Measurements from ENCODE around the gene C2CD4A. TPM values are rescaled to one million over a fixed set of nuclear protein-coding genes. Genes with fewer than 3 reads are reported as not detected.

The C2CD4A gene
- total and polyA plus RNA-seq, 2 donors (not counting 3 experiments of a cell fraction or from before 2014, with no cell fraction given): 0.33 to 0.46 TPM

DNA sequence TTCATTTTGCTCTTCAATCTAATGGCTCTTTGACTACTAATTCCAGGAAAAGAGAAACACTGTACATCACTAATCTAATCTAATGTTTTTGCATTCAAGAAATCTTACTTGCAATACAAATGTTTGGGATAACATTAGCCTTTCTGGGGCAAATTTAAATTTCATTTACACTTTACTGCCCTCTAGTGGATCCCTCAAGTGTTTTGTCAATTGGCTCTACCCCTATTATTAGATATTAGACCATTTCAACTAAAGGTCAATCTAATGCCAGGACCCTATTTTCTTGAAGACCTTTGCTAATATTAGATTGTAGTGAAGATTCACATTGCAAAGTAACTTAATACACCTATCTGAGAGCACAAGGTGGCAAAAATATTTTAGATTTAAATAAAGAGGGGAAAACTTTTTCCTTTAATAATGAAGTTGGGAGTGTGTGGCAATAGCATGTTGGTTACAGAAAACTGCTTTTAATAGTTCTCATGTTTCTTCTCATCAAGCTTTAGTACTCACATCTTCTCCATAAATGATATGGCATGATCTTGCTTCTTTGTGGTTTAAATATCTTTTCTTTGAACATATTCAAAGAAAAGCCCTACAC lies 5.0 kb downstream of the C2CD4A start:
- peak; percentile 74 for FAIRE-seq
- no peaks in the 10 kb centered on the region for H3K9me3 ChIP-seq (replicated peaks; ENCODE audit: control insufficient read depth, insufficient read depth, low read length)
- no peaks in the 10 kb centered on the region for H3K79me2 ChIP-seq (ENCODE audit: control insufficient read depth, insufficient read depth, low read length)
- no peak overlapping the region for H3K4me2 ChIP-seq (ENCODE audit: insufficient read depth, low read length)
- H2AFZ ChIP-seq (ENCODE audit: low read depth, low read length): no peak overlapping the region
- POLR2A ChIA-PET: no interaction called here
- H3K27me3 ChIP-seq (ENCODE audit: control insufficient read depth in 2 of 2, insufficient read depth in 2 of 2, low read length in 2 of 2): no peaks in the 10 kb centered on the region
- dilution Hi-C loops (cut with MboI; ENCODE audit: extremely low pct_ligation_motif_present, low sequenced_read_pairs) (no loop called here), intact Hi-C loops (cut with micrococcal nuclease) (loop anchor here (1.0 kb wide), 5 partner anchors 53 to 235 kb away; partner anchors contain the start of gene C2CD4B)
- no peak overlapping the region for H3K27ac ChIP-seq (ENCODE audit: insufficient read depth, low read depth, low read length)
- H3K4me1 ChIP-seq (ENCODE audit: control insufficient read depth, extremely low read depth, insufficient read depth, low read length): peaks cover 15% of the 10 kb centered on the region
- BruUV-seq (replicated peaks): no TSS peak
- no peaks in the 10 kb centered on the region for H3K9me1 ChIP-seq (replicated peaks; ENCODE audit: control insufficient read depth, extremely low read depth, insufficient read depth, low read length)
- no peaks in the 10 kb centered on the region for H3K36me3 ChIP-seq (ENCODE audit: control insufficient read depth in 2 of 2, extremely low read depth in 1 of 2, insufficient read depth in 2 of 2, low read length in 2 of 2)
- no peaks in the 10 kb centered on the region for H4K20me1 ChIP-seq (replicated peaks; ENCODE audit: control insufficient read depth, extremely low read depth, insufficient read depth, low read length)
- DNase-seq (ENCODE audit: low read depth, low spot score): peak; percentile 63
- H3K4me3 ChIP-seq (replicated peaks in 1 of 3; ENCODE audit: insufficient read depth in 1 of 3, low read depth in 1 of 3, low read length in 3 of 3): no peak overlapping the region
- TF ChIP-seq EZH2 (IDR thresholded peaks at IDR 0.05; ENCODE audit: borderline replicate concordance, low read depth, low read length, severe bottlenecking): no peak
- TF ChIP-seq, protein P1, sequence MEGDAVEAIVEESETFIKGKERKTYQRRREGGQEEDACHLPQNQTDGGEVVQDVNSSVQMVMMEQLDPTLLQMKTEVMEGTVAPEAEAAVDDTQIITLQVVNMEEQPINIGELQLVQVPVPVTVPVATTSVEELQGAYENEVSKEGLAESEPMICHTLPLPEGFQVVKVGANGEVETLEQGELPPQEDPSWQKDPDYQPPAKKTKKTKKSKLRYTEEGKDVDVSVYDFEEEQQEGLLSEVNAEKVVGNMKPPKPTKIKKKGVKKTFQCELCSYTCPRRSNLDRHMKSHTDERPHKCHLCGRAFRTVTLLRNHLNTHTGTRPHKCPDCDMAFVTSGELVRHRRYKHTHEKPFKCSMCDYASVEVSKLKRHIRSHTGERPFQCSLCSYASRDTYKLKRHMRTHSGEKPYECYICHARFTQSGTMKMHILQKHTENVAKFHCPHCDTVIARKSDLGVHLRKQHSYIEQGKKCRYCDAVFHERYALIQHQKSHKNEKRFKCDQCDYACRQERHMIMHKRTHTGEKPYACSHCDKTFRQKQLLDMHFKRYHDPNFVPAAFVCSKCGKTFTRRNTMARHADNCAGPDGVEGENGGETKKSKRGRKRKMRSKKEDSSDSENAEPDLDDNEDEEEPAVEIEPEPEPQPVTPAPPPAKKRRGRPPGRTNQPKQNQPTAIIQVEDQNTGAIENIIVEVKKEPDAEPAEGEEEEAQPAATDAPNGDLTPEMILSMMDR (IDR thresholded peaks at IDR 0.05; ENCODE audit: extremely low read depth in 1 of 2, insufficient read depth in 1 of 2, low read depth in 1 of 2, low read length in 2 of 2): peak; percentile 40 to 44
- CTCF ChIA-PET: interaction anchor here (0.7 to 4.5 kb wide), 18 partner anchors 10 to 235 kb away, joined by 3 to 47 read pairs (median 4); partner anchors contain the start of genes C2CD4B and VPS13C
- no peak overlapping the region for H3K9ac ChIP-seq (replicated peaks; ENCODE audit: extremely low read depth, insufficient read depth, low read length)

GRCh38 chr15:62075595-62076277 lies 9.0 kb downstream of the C2CD4A start:
- no peaks in the 10 kb centered on the region for H3K9me1 ChIP-seq (replicated peaks; ENCODE audit: control insufficient read depth, extremely low read depth, insufficient read depth, low read length)
- no peaks in the 10 kb centered on the region for H3K4me1 ChIP-seq (ENCODE audit: control insufficient read depth, extremely low read depth, insufficient read depth, low read length)
- H3K27me3 ChIP-seq (ENCODE audit: control insufficient read depth in 2 of 2, insufficient read depth in 2 of 2, low read length in 2 of 2): no peaks in the 10 kb centered on the region
- H4K20me1 ChIP-seq (replicated peaks; ENCODE audit: control insufficient read depth, extremely low read depth, insufficient read depth, low read length): no peaks in the 10 kb centered on the region
- intact Hi-C loops (cut with micrococcal nuclease): no loop called here
- no TSS peak for BruUV-seq (replicated peaks)
- H3K9ac ChIP-seq (replicated peaks; ENCODE audit: extremely low read depth, insufficient read depth, low read length): no peak overlapping the region
- H3K36me3 ChIP-seq (ENCODE audit: control insufficient read depth in 2 of 2, extremely low read depth in 1 of 2, insufficient read depth in 2 of 2, low read length in 2 of 2): no peaks in the 10 kb centered on the region
- no peak overlapping the region for H3K4me3 ChIP-seq (replicated peaks in 1 of 3; ENCODE audit: insufficient read depth in 1 of 3, low read depth in 1 of 3, low read length in 3 of 3)
- FAIRE-seq: no peak
- H2AFZ ChIP-seq (ENCODE audit: low read depth, low read length): no peak overlapping the region
- no peak for DNase-seq (ENCODE audit: low read depth, low spot score)
- H3K27ac ChIP-seq (ENCODE audit: insufficient read depth, low read depth, low read length): no peak overlapping the region
- ChIA-PET POLR2A (no interaction called here), CTCF (interaction anchor here (1.0 to 2.2 kb wide), 7 partner anchors 13 to 231 kb away, joined by 3 to 11 read pairs (median 7); partner anchors contain the start of gene VPS13C)
- no peak overlapping the region for H3K4me2 ChIP-seq (ENCODE audit: insufficient read depth, low read length)
- TF ChIP-seq EZH2 (IDR thresholded peaks at IDR 0.05; ENCODE audit: borderline replicate concordance, low read depth, low read length, severe bottlenecking) (no peak), FOS (IDR thresholded peaks at IDR 0.05; ENCODE audit: borderline replicate concordance, insufficient read depth, low read length) (no peak), GATA2 (IDR thresholded peaks at IDR 0.05; ENCODE audit: insufficient read depth, insufficient read length, low read depth, low read length) (no peak), MYC (IDR thresholded peaks at IDR 0.05; ENCODE audit: low read depth, low read length) (no peak), JUN (IDR thresholded peaks at IDR 0.05; ENCODE audit: borderline replicate concordance, insufficient read depth, insufficient read length, low read depth) (no peak)
- TF ChIP-seq, protein P2, sequence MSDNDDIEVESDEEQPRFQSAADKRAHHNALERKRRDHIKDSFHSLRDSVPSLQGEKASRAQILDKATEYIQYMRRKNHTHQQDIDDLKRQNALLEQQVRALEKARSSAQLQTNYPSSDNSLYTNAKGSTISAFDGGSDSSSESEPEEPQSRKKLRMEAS (IDR thresholded peaks at IDR 0.05; ENCODE audit: insufficient read depth, insufficient read length): no peak
- TF ChIP-seq, protein P1 (IDR thresholded peaks at IDR 0.05; ENCODE audit: extremely low read depth in 1 of 2, insufficient read depth in 1 of 2, low read depth in 1 of 2, low read length in 2 of 2): no peak
- H3K9me3 ChIP-seq (replicated peaks; ENCODE audit: control insufficient read depth, insufficient read depth, low read length): no peaks in the 10 kb centered on the region
- dilution Hi-C loops (cut with MboI; ENCODE audit: extremely low pct_ligation_motif_present, low sequenced_read_pairs): no loop called here
- H3K79me2 ChIP-seq (ENCODE audit: control insufficient read depth, insufficient read depth, low read length): no peaks in the 10 kb centered on the region
